ENCODE data around the gene HLA-DMA.

The HLA-DMA gene

GRCh38 chr6:32974541-32975308, 21.8 kb upstream of the HLA-DMA start:
- no peak for DNase-seq (ENCODE audit: low read depth)

DNA sequence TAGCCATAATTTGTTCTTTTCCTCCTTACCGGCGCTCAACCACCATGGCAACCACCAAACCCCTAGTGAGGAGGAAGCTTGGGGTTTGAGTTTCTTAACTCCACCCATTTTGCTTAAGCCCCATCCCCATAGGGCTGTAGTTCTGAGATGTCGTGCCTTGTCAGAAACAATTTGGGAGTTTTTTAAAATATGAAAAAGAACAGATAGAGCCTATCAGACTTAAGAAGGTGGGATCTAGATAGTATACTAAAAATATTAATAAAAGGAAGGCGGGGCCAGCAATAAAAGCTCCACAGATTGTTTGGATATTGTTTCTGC, 21.1 kb upstream of the HLA-DMA start:
- no peak for DNase-seq (ENCODE audit: low read depth)

- DNase-seq (ENCODE audit: low read depth): no peak
Observed at GRCh38 chr6:32973144-32974015, 20.5 kb upstream of the HLA-DMA start.

DNA sequence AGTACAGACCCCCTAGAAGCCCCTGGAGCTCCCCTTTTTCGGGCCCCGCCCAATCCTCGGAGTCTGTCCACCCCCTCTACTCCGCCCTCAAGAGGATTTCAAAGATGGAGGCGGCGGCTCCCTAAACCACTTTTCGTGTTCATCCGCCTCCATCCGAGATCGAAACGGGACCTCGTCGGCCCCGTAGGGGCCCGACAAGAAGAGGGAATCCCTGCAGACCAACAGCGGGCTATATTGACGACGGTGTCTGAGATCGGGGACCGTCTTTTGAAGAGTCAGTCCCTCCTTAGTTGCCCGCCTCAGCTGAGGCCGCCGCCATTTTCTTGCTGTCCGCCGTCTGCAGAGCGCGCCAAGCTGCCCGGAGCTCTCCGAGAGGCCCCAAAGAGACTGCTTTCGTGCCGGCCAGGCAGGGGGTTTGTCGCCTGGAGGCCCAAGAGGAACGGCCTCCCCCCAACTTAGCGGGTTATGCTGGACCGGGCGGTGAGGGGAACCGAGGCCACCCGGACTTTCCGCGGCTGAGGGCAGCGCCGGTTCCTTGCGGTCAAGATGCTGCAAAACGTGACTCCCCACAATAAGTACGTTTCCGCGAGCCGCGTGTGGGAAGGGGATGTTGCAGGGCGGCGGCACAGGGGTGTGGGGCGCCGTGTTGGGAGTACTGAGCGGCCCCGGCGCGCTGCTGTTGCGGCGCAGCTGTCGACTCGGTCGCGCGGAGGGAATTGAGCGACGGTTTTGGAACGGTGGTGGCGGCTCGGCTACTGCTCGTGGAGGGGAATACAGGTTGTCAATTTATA, 19.7 kb upstream of the HLA-DMA start:
- no peak for DNase-seq (ENCODE audit: low read depth)

DNA sequence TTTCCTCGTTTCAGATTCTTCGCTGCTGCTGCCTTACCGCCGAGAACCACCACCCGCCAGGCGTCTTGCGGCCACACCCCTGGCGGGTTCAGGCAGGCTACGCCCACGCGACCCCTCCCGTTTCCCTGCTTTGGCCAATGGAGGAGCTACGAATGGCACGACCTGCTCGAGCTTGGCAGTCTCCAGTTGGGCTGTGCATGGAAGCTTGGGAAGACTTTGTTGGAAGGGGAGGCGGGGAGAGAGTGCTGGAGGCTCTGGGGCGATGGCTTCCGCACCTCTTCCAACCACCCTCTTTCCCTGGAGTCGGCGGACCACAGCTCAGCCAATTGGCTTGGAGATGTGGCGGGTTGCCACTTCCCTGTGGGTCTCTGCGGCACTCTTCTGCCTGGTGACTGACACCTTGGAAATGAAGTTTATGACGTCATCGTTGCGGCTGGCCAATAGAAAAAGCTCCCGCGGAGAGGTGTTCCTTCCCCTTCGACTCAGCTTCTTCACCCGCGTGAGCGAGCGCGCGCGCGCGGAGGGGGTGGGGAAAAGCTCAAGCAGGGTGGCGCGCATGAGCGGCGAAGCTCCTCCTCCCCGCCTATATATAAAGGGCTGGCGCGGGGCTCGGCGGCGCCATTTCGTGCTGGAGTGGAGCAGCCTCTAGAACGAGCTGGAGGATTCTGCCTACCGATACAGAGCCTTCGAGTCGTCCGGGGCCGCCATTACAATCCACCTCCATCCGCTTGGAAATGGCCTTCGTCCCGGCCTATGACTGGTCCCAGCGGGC, 18.9 kb upstream of the HLA-DMA start:
- DNase-seq (ENCODE audit: low read depth): peak; percentile 99

DNA sequence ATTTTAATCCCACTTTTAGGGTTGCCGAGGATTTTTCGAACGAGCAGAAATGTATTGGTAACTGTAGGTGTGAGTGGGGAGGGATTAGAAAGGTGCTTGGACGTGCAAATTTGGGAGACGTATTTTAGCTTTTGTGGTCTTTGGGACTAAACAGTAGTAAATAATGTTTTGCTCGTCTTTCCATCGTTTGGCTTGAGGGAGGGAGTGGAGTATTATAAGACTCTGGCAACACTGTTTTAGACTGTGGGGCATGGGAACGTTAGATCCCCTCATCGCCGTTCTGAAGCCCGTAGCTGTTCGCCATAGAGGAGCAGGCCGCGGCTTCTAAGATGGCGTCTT, 18.3 kb upstream of the HLA-DMA start:
- DNase-seq (ENCODE audit: low read depth): no peak

DNA sequence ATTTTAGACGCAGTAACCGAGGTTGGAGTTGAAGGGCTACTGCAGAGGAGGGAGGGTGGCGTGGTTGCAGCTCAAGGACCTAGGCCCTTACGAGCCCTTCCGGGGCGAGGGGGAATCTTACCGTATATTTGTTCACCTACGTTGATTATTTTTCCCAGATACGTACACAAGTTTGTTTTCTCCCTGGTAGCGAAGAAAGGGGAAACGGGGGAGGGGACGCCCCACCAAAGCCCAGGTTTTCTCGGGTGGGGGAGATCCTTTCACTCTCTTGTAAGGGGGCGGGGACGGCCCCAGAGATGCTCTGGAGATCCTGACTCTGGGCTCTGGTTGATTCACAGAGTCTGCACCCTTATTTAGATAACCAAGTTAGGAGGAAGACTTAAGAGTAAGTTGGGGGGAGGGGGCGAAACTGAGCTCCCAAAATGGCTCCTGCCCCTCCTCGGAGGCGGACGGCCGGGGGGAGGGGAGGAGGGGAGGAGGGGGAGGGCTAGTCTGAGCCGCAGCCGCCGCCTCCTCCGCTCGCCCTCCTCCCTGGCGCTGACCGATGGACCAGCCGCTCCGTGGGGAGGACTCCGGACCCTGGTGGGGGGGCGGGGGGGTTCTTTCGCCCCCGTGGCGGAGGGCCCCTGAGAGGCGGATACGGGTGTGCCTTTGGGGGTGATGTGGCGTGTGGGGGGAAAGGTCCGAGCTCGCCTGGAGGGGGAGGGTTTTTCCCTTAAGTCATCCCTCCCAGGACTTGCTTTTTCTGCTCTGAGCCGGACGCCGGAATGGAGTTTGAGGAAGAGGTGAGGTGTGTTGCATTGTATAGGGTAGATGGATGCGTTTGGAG, 17.7 kb upstream of the HLA-DMA start:
- peak; percentile 63 for DNase-seq (ENCODE audit: low read depth)

- DNase-seq (ENCODE audit: low read depth): peak; percentile 88
Observed at GRCh38 chr6:32969685-32970412, 17.0 kb upstream of the HLA-DMA start.

DNA sequence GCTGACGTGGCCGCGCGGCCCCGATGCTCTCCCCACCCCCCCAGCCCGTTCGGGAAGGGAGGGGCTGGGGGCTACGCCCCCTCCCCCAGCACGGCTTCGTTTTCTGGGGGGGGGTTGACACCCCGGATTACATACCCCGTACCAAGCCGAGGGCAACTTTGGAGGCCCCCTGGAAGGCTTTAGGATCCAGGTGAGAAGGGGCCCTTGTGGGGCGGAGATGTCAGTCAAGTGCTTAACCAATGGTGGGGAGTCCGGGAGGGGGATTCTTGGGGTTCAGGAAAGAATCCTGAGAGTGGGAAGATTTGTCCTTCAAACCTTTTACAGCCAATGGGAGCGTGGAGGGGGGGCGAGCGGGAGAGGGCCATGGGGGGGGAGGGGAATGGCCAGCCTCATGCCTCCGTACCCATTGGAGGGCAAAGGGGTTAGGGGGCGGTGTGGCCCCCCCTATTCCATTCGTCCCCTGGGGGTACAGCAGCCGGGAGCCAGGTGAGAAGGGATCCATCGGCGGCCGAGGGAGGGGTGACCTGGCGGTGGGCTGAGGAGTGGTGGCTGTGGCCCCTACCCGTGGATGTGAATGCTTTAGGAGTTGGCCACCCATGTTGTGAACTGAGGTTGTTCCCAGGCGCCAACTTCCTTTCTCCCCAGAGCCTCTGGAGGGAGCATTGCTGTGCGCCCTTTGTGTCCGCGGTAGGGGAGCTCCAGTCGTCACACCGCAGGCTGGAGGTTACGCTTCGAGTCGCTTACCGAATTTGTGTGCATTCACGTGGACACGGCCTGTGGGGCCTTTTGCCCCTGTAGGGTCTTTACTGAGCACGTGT, 16.2 kb upstream of the HLA-DMA start:
- DNase-seq (ENCODE audit: low read depth): no peak

DNA sequence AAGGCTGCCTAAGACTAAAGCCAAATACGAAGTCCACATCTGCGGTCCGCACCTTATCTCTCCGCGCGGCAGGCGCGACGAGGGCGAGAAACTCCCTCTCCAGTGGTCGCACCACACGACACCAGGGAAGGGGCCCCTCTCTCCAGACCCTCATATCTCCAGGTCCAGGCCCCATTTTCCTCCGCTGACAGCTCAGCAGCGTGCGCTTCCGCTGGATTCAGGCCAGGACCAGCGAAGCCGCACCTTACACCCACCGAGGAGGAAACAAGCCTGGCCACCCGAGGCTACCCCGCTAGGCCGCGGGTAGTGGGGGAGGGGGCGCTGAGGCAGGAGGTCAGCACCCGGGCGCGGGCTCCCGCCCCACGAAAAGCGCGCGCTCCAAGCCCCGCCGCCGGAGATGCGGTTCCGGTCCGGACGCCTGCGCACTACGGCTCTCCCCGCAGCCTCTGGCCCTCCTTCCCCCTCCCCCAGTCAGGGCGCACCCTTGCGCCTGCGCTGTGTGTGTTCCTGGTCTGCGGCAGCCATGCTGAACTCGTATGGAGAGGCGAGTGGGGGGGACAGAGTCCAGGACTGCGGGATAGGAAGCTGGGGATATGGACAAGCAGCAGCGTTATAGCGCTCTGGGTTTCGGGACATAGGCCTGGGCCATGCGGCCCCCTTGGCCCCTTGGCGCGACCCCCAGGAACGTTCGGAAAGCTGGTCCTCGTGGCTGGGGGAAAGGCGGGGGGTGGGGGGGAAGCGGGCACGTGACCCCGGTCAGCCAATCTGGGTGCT, 15.4 kb upstream of the HLA-DMA start, which contains the start of gene BRD2:
BRD2 (plus strand) TSS at position 502 of the 774 bp plus-strand sequence. CDS start 4,305 bp downstream, outside the sequence.
- peak; percentile 81 for DNase-seq (ENCODE audit: low read depth)

GRCh38 chr6:32967151-32968091, 14.5 kb upstream of the HLA-DMA start:
- DNase-seq (ENCODE audit: low read depth): no peak

GRCh38 chr6:32964776-32965175, 11.9 kb upstream of the HLA-DMA start:
- no peak for DNase-seq (ENCODE audit: low read depth)

DNA sequence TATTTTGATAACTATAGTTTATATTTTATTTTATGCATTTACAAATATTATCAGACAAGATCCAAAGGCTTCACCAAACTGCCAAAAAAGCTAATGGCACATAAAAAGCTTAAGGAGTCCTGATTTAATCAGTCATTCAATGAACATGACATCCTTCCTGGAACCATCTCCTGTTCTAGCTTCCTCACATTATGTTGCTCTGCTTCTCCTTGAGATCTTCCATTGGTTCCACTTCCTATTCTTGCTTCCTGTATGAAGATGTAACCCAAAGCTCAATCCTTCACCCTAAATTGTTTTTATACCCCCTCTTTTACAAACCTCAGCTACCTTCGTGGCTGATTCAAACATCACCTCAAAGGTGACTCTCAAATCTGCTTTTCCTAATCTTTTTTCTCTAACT, 11.0 kb upstream of the HLA-DMA start:
- no peak for DNase-seq (ENCODE audit: low read depth)

GRCh38 chr6:32962213-32962826, 9.4 kb upstream of the HLA-DMA start:
- DNase-seq (ENCODE audit: low read depth): no peak

DNA sequence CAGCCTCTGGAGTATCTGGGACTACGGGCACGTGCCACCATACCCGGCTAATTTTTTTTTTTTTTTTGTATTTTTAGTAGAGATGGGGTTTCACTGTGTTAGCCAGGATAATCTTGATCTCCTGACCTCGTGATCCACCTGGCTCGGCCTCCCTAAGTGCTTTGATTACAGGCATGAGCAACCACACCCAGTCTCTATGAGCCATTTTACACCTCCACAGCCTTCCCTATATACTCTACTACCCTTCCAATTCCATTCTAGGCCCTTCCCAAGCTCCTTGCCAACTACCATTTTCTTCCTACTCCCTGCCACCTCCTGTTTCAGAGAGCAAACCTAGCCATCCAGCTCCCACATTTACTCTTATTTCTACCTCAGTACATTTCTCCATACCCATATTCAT, 7.7 kb upstream of the HLA-DMA start:
- DNase-seq (ENCODE audit: low read depth): no peak

- DNase-seq (ENCODE audit: low read depth): no peak
Observed at GRCh38 chr6:32956176-32956575, 3.3 kb upstream of the HLA-DMA start.
